Parietal lobe (tissue), 1 donor: ENCODE results near the gene MPC2. TPM values are rescaled to one million over a fixed set of nuclear protein-coding genes. Genes with fewer than 3 reads are reported as not detected.

ENCODE experiments used
- total RNA-seq: library from RNA; depleted of rRNA; stranded (reverse); fragments of >200 nt; gene quantifications from one replicate; pipeline ENCODE4 v1.2.3, GENCODE V29; 2014

Gene MPC2
- total RNA-seq = 36.9 TPM

GRCh38 chr1:167936930-167937708 is at the start of gene MPC2:
TSS of gene MPC2 (minus strand) at chr1:167937072. CDS start at chr1:167935841, 1,231 bp downstream.

GRCh38 chr1:167936068-167936929 is 573 bp downstream of the MPC2 start, which contains the start of gene DCAF6:
TSS of gene DCAF6 (plus strand) at chr1:167936683. CDS start at chr1:167936912, 229 bp downstream.

GRCh38 chr1:167913895-167914496 is 22.9 kb downstream of the MPC2 start, which contains the start of gene ADCY10:
TSS of gene ADCY10 (minus strand) at chr1:167914134. CDS start at chr1:167905140, 8,994 bp downstream.

Other genes with a start within 250 kb of the MPC2 start
- gene MPZL1, start 215.1 kb downstream of the MPC2 start, total RNA-seq = 191 TPM
- 0.63 TPM for gene ADCY10, start 22.9 kb downstream of the MPC2 start, total RNA-seq
- 95.8 TPM for gene DCAF6, start 389 bp downstream of the MPC2 start, total RNA-seq
- 117 TPM for gene GPR161, start 199.9 kb upstream of the MPC2 start, total RNA-seq
- 68.5 TPM for gene TIPRL, start 241.9 kb upstream of the MPC2 start, total RNA-seq